ENCODE measurements around the gene FAM9A.

Gene FAM9A

DNA sequence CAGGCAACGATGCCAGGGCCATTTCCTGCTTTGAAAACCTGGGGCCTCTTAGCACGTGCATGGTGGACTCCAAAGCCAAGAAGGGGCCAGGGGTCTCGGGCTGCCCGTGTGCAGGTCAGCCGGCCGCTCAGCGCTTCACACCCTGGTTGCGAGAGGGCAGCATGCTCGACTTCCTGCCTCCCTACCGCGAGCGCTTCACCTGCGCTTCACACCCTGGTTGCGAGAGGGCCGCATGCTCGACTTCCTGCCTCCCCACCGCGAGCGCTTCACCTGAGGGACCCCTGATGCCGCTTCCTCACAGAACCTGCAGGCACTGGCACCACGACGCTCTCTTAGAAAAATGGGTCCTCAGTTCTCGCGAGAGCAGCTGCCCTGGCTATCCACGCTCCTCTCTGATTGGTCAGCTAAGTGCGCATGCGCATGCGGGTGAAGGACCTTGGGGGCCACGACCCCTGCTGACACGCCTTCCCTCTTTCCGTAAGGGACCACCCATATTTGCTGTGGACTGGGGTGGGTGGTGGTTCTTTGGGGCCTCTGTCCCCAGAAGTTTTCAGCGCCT, at the start of gene FAM9A:
TSS of gene FAM9A (minus strand) at position 343 of the 559 bp plus-strand sequence. CDS start 1,212 bp downstream, outside the sequence.
- in situ Hi-C loops (cut with MboI; ENCODE audit: low sequenced_read_pairs) = no loop called here

DNA sequence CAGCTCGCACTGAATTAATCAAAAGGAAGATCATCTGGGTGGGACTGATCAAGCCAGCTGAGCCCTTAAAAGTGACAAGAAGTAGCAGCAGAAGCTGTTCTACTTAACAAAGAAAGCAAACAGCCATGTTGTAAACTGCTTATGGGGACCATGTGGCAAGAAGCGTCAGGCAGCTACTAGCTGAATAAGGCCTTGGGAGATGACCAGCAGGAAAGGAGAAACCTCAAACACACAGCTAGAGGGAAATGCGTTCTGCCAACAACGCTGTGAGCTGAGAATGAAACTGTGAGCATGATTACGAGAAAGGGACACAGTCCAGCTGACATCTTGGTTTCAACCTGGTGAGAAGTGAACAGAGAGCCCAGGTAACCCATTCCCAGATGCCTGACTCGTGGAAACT, 49.3 kb upstream of the FAM9A start:
- in situ Hi-C loops (cut with MboI; ENCODE audit: low sequenced_read_pairs) = no loop called here

DNA sequence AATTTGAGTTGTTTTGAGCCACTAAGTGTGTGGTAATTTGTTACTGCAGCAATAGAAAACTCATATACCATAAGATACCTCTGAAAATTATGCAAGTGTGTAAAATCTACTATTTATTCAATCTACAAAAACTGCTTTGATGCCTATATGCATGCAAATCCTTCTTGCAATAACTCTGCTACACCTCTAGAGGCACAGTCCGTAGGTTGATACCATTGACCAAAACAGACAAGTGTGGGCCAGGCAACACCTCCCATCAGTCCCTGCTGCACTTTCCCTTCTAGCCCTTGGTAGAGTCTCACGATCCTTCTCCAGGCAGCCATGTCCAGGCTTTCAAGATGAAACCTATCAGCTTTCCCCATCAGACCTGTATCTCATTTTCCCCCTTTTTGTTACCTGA, 48.8 kb upstream of the FAM9A start:
- in situ Hi-C loops (cut with MboI; ENCODE audit: low sequenced_read_pairs) = no loop called here

GRCh38 chrX:8849458-8849857, 48.3 kb upstream of the FAM9A start:
- in situ Hi-C loops (cut with MboI; ENCODE audit: low sequenced_read_pairs) = no loop called here

GRCh38 chrX:8848911-8849310, 47.7 kb upstream of the FAM9A start:
- in situ Hi-C loops (cut with MboI; ENCODE audit: low sequenced_read_pairs) = no loop called here

- in situ Hi-C loops (cut with MboI; ENCODE audit: low sequenced_read_pairs) = no loop called here
Observed at GRCh38 chrX:8848441-8848840, 47.3 kb upstream of the FAM9A start.

- in situ Hi-C loops (cut with MboI; ENCODE audit: low sequenced_read_pairs) = no loop called here
Observed at GRCh38 chrX:8847360-8847759, 46.2 kb upstream of the FAM9A start.

DNA sequence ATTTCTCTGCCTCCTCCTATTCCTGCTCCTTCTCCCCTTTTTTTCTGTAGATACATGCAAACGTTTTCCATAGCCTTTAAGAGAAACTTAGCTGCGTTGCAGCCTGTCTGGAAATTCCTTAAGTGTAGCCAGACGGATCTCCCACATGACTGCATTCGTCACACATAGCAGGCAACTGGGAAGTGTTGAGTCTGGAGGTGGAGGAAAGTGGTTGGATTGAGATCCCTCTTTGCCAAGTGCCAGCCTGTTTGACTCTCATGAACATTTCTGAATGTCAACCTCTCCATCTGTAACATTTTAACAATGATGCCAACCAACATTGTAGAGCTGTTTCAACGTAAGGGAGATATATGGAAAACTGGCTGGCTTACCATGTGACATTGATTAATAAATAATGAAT, 45.1 kb upstream of the FAM9A start:
- in situ Hi-C loops (cut with MboI; ENCODE audit: low sequenced_read_pairs) = no loop called here

DNA sequence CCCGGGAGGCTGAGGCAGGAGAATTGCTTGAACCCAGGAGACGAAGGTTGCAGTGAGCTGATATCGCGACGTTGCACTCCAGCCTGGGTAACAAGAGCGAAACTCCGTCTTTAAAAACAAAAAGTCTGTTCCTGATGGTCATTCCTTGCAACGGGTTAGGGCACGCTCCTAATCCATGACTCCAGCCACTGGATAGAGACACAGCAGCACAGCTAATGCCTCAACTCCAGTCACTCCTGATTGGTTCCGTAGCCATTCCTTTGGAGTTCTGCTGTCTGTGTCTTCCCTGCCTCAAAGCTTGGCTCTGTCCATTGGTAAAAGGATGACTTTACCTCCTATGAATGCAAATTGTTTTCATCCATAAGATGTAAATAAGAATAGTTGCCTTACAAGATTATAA, 44.3 kb upstream of the FAM9A start:
- in situ Hi-C loops (cut with MboI; ENCODE audit: low sequenced_read_pairs) = no loop called here

GRCh38 chrX:8845060-8845459, 43.9 kb upstream of the FAM9A start:
- in situ Hi-C loops (cut with MboI; ENCODE audit: low sequenced_read_pairs) = no loop called here

- in situ Hi-C loops (cut with MboI; ENCODE audit: low sequenced_read_pairs) = no loop called here
Observed at GRCh38 chrX:8844157-8844556, 43.0 kb upstream of the FAM9A start.

DNA sequence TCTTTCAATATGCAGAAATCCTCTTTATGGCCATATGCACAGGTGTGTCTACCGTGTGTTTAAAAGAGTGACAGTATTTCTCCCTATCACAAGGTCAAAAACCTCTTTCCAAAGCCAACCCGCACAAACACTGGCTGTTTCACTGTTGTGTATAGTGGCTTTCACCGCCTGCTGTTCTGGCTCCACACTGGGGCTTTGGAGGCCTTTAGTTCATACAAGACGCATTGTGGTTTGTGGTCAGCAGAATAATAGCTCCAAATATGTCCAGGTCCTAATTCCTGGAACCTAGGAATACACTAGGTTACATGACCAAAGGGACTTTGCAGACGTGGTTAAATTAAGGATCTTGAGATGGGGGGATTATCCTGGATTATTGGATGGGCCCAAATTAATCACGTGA, 40.7 kb upstream of the FAM9A start:
- in situ Hi-C loops (cut with MboI; ENCODE audit: low sequenced_read_pairs) = no loop called here

- in situ Hi-C loops (cut with MboI; ENCODE audit: low sequenced_read_pairs) = no loop called here
Observed at GRCh38 chrX:8834392-8834791, 33.2 kb upstream of the FAM9A start.

GRCh38 chrX:8832582-8833378, 31.6 kb upstream of the FAM9A start:
- in situ Hi-C loops (cut with MboI; ENCODE audit: low sequenced_read_pairs) = no loop called here

DNA sequence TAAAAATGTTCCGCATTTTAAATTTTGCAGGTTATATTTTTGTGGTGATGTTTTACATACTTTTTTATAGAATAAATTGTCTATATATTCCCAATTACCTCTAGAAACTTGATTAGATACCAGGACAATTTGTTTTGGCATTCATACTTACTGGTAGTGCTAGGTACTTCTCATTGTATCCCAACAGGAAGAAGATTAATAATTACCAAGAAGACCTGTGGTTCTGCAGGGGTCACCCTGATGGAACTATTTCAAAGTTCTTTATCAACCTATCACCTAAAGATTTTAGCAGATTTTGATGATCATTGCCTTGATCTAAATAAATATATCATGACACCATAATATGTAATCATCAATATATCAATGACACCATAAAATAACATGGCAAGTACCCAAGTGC, 22.5 kb upstream of the FAM9A start:
- in situ Hi-C loops (cut with MboI; ENCODE audit: low sequenced_read_pairs) = no loop called here

- in situ Hi-C loops (cut with MboI; ENCODE audit: low sequenced_read_pairs) = no loop called here
Observed at GRCh38 chrX:8822002-8822401, 20.8 kb upstream of the FAM9A start.

DNA sequence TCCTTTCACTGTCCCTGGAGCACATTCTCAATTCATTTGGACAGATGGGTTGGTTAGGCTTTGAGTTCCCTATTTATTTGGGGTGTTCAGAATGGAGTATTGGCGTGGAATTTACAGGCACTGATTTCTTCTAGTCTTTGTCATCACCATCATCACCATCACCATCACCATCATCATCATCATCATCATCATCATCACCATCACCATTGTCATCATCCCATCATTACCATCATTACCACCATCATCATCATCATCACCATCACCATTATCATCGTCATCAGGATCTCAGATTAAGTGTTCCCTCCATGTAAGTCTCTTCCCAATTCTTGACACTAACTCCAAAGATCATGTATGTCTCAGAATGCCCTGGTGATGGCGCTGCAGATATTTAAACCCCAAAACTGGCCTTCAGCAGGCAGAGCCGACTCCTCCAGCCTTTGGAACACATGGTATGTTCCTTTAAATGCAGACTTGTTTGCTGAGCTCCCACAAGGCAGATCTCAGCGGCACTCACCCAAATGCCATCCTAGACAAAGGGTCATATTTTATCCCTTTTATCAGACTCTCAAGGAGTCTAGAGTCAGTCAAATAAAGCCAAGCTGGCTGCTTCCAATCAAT, 19.8 kb upstream of the FAM9A start:
- in situ Hi-C loops (cut with MboI; ENCODE audit: low sequenced_read_pairs) = no loop called here

- in situ Hi-C loops (cut with MboI; ENCODE audit: low sequenced_read_pairs) = no loop called here
Observed at GRCh38 chrX:8815460-8816065, 14.4 kb upstream of the FAM9A start.

DNA sequence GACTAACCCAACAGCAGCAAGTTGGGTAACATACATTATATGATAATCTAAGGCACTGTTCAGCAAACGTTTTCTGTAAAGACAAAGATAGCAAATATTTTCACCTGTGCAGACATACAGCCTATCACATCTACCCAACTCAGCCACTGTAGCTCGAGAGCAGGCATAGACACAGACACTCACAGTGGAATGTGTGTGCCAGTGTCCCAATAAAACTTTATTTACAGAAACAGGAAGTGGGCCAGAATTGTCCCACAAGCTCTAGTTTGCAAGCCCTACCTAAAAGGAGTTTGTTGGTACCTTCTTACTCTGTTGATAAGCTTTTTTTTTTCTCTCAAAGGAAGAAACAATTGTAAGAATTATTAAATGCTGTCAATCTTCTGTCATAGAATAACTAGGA, 11.9 kb upstream of the FAM9A start:
- in situ Hi-C loops (cut with MboI; ENCODE audit: low sequenced_read_pairs) = no loop called here

- in situ Hi-C loops (cut with MboI; ENCODE audit: low sequenced_read_pairs) = no loop called here
Observed at GRCh38 chrX:8811611-8812010, 10.4 kb upstream of the FAM9A start.

DNA sequence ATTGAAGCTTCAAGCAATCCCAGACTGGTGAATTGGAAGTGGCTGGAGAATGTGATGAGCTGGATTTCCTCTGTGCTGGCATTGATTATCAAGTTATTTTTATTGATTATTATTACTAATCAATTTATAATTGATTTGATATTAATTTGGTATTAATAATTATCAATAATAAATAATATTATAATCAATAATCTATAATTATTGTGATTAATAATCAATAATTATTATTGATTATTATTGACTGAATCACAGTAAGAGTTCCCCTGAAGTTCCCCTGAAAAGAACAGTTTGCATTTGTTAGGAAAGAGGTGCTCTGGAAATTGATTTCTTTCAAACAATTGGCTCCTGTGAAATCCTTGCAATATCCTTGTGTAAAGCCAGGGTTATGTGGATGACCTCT, 7.5 kb upstream of the FAM9A start:
- in situ Hi-C loops (cut with MboI; ENCODE audit: low sequenced_read_pairs) = no loop called here

DNA sequence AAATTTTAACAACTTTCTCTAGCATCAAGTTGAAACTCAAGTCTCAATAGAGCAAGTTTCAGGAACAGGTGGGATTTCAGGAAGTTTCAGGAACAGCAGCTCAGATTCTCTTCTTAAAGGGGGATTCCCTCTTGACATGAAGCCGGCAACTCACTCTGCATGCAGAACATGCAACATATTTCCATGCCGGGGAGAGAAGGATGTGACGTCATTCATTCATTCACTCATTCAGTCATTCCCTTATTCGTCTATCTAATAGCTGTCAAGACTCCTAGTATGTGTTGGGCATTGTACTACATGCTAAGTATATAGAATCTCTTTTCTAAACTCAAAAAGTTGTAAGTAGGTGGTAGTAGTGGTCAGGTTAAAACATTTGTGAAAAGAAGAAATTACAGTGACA, 4.8 kb upstream of the FAM9A start:
- in situ Hi-C loops (cut with MboI; ENCODE audit: low sequenced_read_pairs) = no loop called here
